GM18507 (cell line): ENCODE measurements around the gene PCTP.

Experiments
- DNase-seq: peaks from one replicate; pipeline ENCODE4 v3.0.0; 2011; ENCODE audit warnings: low read depth; ENCODE audit not compliant: insufficient read length; ENCODE audit errors: extremely low spot score
- FAIRE-seq: peaks from 2 replicates; lab custom pipeline; 2011; peaks lifted over from hg19 to GRCh38; lab: Jason Lieb, UNC

The PCTP gene

DNA sequence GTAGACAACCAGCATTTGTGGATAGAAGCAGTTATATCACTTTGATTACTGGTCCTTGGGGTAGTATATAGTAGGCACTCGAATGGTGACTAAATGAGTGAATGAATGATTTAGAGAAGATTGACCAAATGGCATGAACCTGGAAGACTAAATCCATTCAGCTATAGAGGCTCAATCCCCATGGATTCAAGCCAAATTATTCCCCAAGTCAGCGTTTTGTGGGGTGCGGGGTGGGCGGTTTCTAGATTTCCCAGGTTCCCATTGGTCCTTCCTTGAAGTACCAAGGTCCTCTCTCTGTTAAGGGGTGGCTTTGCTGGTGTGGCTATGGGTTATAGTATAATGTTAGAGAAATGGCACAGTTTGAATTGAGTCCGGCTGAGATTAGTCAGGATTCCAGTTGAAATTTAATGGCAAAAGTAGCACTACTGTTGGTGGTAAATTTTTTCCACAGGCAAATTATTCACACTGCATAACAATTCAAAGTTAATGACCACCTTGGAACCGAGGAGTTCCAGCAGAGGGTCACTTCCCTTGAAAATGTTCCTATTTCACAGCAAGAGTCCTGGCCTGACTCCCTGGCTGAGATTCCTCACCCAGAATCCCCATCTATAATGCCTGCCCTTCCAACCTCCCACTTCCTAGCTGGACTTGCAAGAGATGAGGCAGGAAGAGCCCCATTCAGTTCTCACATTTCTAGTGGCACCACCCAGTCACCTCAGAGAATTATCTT is 27.7 kb downstream of the PCTP start:
- FAIRE-seq = no peak

GRCh38 chr17:55783684-55784245 is 32.9 kb downstream of the PCTP start:
- no peak for FAIRE-seq
- no peak for DNase-seq

More for the DNA sequence above, 27.7 kb downstream of the PCTP start:
- no peak for DNase-seq

DNA sequence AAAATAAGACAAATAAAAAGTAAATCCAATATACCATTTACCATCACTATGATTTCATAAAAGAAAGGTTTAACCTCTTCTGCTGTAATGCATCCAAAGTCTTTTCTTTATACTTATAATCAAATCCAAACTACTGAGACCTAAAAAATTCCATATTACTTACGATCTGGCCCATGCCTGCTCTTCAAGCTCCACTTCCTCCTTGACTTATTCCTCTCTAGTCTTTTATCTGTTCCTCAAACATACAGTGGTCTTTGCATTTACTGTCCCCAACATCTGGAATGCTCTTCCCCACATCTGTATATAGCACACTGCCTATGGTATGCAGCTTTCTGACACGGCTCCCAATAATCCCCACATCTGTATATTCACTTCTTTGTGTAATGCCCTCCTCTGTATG is 33.8 kb downstream of the PCTP start:
- DNase-seq (no peak), FAIRE-seq (no peak)

- FAIRE-seq (no peak), DNase-seq (no peak)
These were observed 34.3 kb downstream of the PCTP start for GRCh38 chr17:55785181-55785580.

DNA sequence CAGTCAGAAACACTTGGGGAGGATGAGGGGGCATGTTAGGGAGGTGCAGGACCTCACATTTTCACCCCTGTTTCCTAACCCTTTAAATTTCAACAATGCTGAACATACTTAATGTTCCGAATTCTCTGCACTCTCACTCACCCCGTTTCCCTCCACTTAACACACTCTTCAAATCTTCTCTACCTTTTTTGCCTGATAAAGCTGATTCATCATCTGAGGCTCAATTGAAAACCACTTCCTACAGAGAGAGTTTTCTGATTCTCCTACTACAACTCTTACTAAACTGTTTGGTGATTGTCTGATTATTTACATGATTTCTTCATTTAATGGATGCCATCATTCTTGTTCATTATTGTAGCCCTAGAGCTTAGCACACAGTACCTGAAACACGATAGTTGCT is 42.4 kb downstream of the PCTP start:
- no peak for FAIRE-seq

GRCh38 chr17:55794725-55795482 is 44.1 kb downstream of the PCTP start:
- FAIRE-seq = no peak
- DNase-seq = no peak

More for the DNA sequence above, 42.4 kb downstream of the PCTP start:
- DNase-seq = no peak

- FAIRE-seq = no peak
These were observed 56.1 kb downstream of the PCTP start for GRCh38 chr17:55806745-55807495.

GRCh38 chr17:55811536-55811935 is 60.7 kb downstream of the PCTP start:
- no peak for FAIRE-seq
- no peak for DNase-seq

More at GRCh38 chr17:55806745-55807495, 56.1 kb downstream of the PCTP start:
- no peak for DNase-seq

- FAIRE-seq = no peak
- DNase-seq = no peak
These were observed 61.5 kb downstream of the PCTP start for GRCh38 chr17:55812323-55812722.

- FAIRE-seq (no peak), DNase-seq (no peak)
These were observed 63.1 kb downstream of the PCTP start for GRCh38 chr17:55813944-55814343.

DNA sequence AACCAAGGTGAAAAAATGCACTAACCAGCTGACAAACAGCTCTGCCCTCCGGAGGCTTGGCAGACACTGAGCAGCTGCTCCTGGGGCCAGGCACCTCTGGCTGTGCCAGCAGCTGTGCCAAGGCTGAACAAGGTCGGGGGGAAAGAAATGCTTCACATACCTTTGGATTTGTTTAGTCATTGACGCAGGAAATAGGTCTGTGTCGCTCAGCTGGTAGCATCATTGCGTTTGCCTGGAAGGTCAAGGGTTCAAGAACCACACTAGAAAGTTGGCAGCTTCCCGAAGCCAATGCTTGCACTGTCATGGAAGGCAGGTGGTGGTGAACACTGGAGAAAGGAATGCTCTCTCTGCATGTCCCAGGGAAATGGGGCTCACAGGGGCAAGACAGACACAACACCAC is 63.5 kb downstream of the PCTP start:
- FAIRE-seq (no peak), DNase-seq (no peak)

- FAIRE-seq = no peak
These were observed 65.9 kb downstream of the PCTP start for GRCh38 chr17:55816532-55817396.

GRCh38 chr17:55817397-55817709 is 66.5 kb downstream of the PCTP start:
- DNase-seq = no peak
- FAIRE-seq = no peak

More at GRCh38 chr17:55816532-55817396, 65.9 kb downstream of the PCTP start:
- no peak for DNase-seq

GRCh38 chr17:55818026-55818425 is 67.2 kb downstream of the PCTP start:
- no peak for FAIRE-seq

GRCh38 chr17:55818451-55819375 is 67.9 kb downstream of the PCTP start:
- DNase-seq = no peak
- FAIRE-seq = no peak

More at GRCh38 chr17:55818026-55818425, 67.2 kb downstream of the PCTP start:
- no peak for DNase-seq

DNA sequence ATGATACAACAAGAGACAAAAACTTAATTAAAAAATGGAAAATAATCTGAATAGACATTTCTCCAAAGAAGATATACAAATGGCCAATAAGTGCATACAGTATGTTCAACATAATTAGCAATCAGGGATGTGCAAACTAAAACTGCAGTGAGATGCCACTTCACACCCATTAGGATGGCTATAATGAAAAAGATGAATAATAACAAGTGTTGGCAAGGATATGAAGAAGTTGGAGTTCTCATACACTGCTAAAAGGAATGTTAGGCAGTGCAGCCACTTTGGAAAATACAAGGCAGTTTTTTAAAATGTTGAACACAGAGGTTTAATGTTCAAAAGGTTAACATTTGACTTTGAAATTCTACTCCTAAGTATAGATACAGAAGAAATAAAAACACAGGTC is 69.8 kb downstream of the PCTP start:
- no peak for DNase-seq
- FAIRE-seq = no peak

- FAIRE-seq (no peak), DNase-seq (no peak)
These were observed 71.2 kb downstream of the PCTP start for GRCh38 chr17:55822028-55822427.

- FAIRE-seq (peak; percentile 5), DNase-seq (no peak)
These were observed 74.4 kb downstream of the PCTP start for GRCh38 chr17:55825213-55825612.
